ENCODE data around the gene CHMP3.

DNA sequence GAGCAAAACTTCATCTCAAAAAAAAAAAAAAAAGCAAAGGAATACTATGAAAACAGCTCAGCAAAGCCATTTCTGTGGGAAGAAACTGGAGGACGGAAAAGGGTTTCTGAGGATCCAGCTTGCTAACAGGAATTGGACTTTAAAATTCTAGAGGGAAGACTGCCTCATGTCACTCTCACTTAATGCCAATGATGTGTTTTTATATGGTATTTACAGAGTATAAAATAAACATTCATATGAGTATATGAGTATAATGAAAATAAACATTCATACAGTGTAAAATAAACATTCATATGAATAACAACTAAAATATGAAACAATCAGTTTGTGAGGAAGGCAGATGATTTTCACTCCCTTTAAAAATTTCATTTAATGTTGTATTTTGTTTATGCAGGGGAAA is 43.9 kb downstream of the CHMP3 start:
- TF ChIP-seq, protein P1, sequence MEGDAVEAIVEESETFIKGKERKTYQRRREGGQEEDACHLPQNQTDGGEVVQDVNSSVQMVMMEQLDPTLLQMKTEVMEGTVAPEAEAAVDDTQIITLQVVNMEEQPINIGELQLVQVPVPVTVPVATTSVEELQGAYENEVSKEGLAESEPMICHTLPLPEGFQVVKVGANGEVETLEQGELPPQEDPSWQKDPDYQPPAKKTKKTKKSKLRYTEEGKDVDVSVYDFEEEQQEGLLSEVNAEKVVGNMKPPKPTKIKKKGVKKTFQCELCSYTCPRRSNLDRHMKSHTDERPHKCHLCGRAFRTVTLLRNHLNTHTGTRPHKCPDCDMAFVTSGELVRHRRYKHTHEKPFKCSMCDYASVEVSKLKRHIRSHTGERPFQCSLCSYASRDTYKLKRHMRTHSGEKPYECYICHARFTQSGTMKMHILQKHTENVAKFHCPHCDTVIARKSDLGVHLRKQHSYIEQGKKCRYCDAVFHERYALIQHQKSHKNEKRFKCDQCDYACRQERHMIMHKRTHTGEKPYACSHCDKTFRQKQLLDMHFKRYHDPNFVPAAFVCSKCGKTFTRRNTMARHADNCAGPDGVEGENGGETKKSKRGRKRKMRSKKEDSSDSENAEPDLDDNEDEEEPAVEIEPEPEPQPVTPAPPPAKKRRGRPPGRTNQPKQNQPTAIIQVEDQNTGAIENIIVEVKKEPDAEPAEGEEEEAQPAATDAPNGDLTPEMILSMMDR (IDR thresholded peaks at IDR 0.05), result no peak
- no peak for TF ChIP-seq POLR2A (IDR thresholded peaks at IDR 0.05)

Data from Peyer's patch (tissue), 4 donors.